RPMI7951 (cell line): ENCODE results near the gene SRSF6. TPM values are rescaled to one million over a fixed set of nuclear protein-coding genes. Genes with fewer than 3 reads are reported as not detected.
"Not testable (repeated sequence)": the region's sequence is repeated elsewhere in the genome, so short reads cannot be mapped to it uniquely, and the experiment has no call there.

ENCODE experiments used
- DNase-seq: peaks from one replicate; pipeline ENCODE4 v3.0.0-alpha.2; 2012; ENCODE audit warnings: low read depth
- total RNA-seq: library from RNA; depleted of rRNA; stranded (reverse); fragments of >200 nt; shearing (Covaris generic); gene quantifications from 2 replicates; pipeline ENCODE4 v1.2.3, GENCODE V29; 2014; rRNA removed

The SRSF6 gene
- total RNA-seq, 1 experiment from 2014 or later = 51.2 TPM

- DNase-seq = no peak
Measured at GRCh38 chr20:43477193-43477592, 19.5 kb downstream of the SRSF6 start.

GRCh38 chr20:43477619-43478018 lies 19.9 kb downstream of the SRSF6 start:
- no peak for DNase-seq

- DNase-seq = no peak
Measured at GRCh38 chr20:43490038-43490437, 32.3 kb downstream of the SRSF6 start.

- DNase-seq = peak; percentile 89
Measured at GRCh38 chr20:43492101-43492500, 34.4 kb downstream of the SRSF6 start.

- DNase-seq = no peak
Measured at GRCh38 chr20:43495388-43495787, 37.7 kb downstream of the SRSF6 start.

GRCh38 chr20:43502021-43502420 lies 44.3 kb downstream of the SRSF6 start:
- DNase-seq = not testable (repeated sequence)

GRCh38 chr20:43506238-43506637 lies 48.5 kb downstream of the SRSF6 start:
- no peak for DNase-seq

- DNase-seq = peak; percentile 21
Measured at GRCh38 chr20:43507150-43508080, 49.7 kb downstream of the SRSF6 start, which contains the start of gene L3MBTL1. L3MBTL1 (plus strand) TSS chr20:43507697; CDS start chr20:43513504, 5,807 bp downstream.

- no peak for DNase-seq
Measured at GRCh38 chr20:43508106-43508505, 50.4 kb downstream of the SRSF6 start.

- DNase-seq = no peak
Measured at GRCh38 chr20:43508604-43509040, 50.9 kb downstream of the SRSF6 start.

GRCh38 chr20:43511879-43512278 lies 54.2 kb downstream of the SRSF6 start:
- DNase-seq = no peak

- no peak for DNase-seq
Measured at GRCh38 chr20:43513372-43513930, 55.8 kb downstream of the SRSF6 start.

Other genes starting within 250 kb of the SRSF6 start
- 1.3 and 2.9 TPM in 2 replicates for gene L3MBTL1, start 49.8 kb downstream of the SRSF6 start, total RNA-seq
- not detected in 2 replicates for gene SGK2, start 101.1 kb downstream of the SRSF6 start, total RNA-seq
- gene IFT52, start 133.0 kb downstream of the SRSF6 start, total RNA-seq = 71.4 and 77.5 TPM in 2 replicates
- 53.1 and 53.5 TPM in 2 replicates for gene MYBL2, start 209.2 kb downstream of the SRSF6 start, total RNA-seq